ENCODE data around the gene PRR22. TPM values are rescaled to one million over a fixed set of nuclear protein-coding genes. Genes with fewer than 3 reads are reported as not detected.
"Not testable (repeated sequence)": the region's sequence is repeated elsewhere in the genome, so short reads cannot be mapped to it uniquely, and the experiment has no call there.

The PRR22 gene
- total RNA-seq, 1 experiment from 2014 or later: 5.6 TPM

DNA sequence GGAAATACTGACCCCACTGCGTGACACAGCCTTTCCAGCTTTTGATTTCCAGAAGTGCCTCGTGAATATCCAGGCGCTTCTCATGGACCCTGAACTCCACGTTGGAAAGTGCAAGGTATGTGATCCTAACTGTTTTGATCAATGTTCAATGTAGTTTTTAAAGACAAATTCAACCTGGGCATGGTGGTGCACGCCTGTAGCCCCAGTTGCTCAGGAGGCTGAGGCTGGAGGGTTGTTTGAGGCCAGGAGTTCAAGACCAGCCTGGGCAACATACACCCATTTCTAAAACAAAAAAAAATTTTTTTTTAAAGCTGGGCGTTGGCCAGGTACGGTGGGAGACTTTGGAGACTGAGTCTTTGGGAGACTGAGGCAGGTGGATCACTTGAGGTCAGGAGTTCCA is 32.8 kb downstream of the PRR22 start:
- no peaks in the 10 kb centered on the region for H3F3A ChIP-seq (ENCODE audit: low read length, unreplicated experiment)
- H3K27ac ChIP-seq (ENCODE audit: low read length): no peak overlapping the region
- BruUV-seq (replicated peaks): no TSS peak
- no peak for TF ChIP-seq CTCF (conservative IDR thresholded peaks at IDR 0.05; ENCODE audit: low read depth, low read length)
- no peak for TF ChIP-seq EZH2phosphoT487 (IDR thresholded peaks at IDR 0.05; ENCODE audit: borderline replicate concordance, low read length)
- TF ChIP-seq EZH2 (IDR thresholded peaks at IDR 0.05; ENCODE audit: low read length, unreplicated experiment): no peak
- H3K9ac ChIP-seq (ENCODE audit: low read length): no peak overlapping the region
- H3K4me2 ChIP-seq (ENCODE audit: low read length): no peak overlapping the region
- CTCF ChIA-PET: no interaction called here
- H3K4me1 ChIP-seq (ENCODE audit: insufficient read depth, low read length): no peaks in the 10 kb centered on the region
- no peaks in the 10 kb centered on the region for H3K36me3 ChIP-seq (ENCODE audit: low read depth, low read length)
- no peak overlapping the region for H2AFZ ChIP-seq (ENCODE audit: low read length)
- no peaks in the 10 kb centered on the region for H4K20me1 ChIP-seq (ENCODE audit: low read length)
- H3K9me3 ChIP-seq (ENCODE audit: low read length): no peaks in the 10 kb centered on the region
- H3K79me2 ChIP-seq (ENCODE audit: low read length): no peaks in the 10 kb centered on the region
- no peak overlapping the region for H3K4me3 ChIP-seq (ENCODE audit: low read length)
- no peak for DNase-seq
- POLR2A ChIA-PET (ENCODE audit: unreplicated experiment): no interaction called here
- intact Hi-C loops (cut with micrococcal nuclease): no loop called here
- H3K27me3 ChIP-seq (ENCODE audit: low read length): no peaks in the 10 kb centered on the region
- ATAC-seq: no peak
- no peaks in the 10 kb centered on the region for H3K9me2 ChIP-seq (replicated peaks; ENCODE audit: low read length)

GRCh38 chr19:5749505-5749904 is 35.0 kb downstream of the PRR22 start:
- no peak for TF ChIP-seq CTCF (conservative IDR thresholded peaks at IDR 0.05; ENCODE audit: low read depth, low read length)
- no peak for TF ChIP-seq EZH2 (IDR thresholded peaks at IDR 0.05; ENCODE audit: low read length, unreplicated experiment)
- no peak for TF ChIP-seq EZH2phosphoT487 (IDR thresholded peaks at IDR 0.05; ENCODE audit: borderline replicate concordance, low read length)
- POLR2A ChIA-PET (ENCODE audit: unreplicated experiment): no interaction called here
- no peaks in the 10 kb centered on the region for H3K4me1 ChIP-seq (ENCODE audit: insufficient read depth, low read length)
- H3K27ac ChIP-seq (ENCODE audit: low read length): no peak overlapping the region
- BruUV-seq (replicated peaks): no TSS peak
- H3K9ac ChIP-seq (ENCODE audit: low read length): no peak overlapping the region
- H3K4me3 ChIP-seq (ENCODE audit: low read length): no peak overlapping the region
- no peaks in the 10 kb centered on the region for H3K36me3 ChIP-seq (ENCODE audit: low read depth, low read length)
- H3F3A ChIP-seq (ENCODE audit: low read length, unreplicated experiment): no peaks in the 10 kb centered on the region
- DNase-seq (no peak), ATAC-seq (no peak)
- no peaks in the 10 kb centered on the region for H4K20me1 ChIP-seq (ENCODE audit: low read length)
- no peaks in the 10 kb centered on the region for H3K9me3 ChIP-seq (ENCODE audit: low read length)
- H2AFZ ChIP-seq (ENCODE audit: low read length): no peak overlapping the region
- H3K79me2 ChIP-seq (ENCODE audit: low read length): no peaks in the 10 kb centered on the region
- CTCF ChIA-PET: no interaction called here
- H3K4me2 ChIP-seq (ENCODE audit: low read length): no peak overlapping the region
- intact Hi-C loops (cut with micrococcal nuclease): no loop called here
- no peaks in the 10 kb centered on the region for H3K9me2 ChIP-seq (replicated peaks; ENCODE audit: low read length)
- no peaks in the 10 kb centered on the region for H3K27me3 ChIP-seq (ENCODE audit: low read length)

DNA sequence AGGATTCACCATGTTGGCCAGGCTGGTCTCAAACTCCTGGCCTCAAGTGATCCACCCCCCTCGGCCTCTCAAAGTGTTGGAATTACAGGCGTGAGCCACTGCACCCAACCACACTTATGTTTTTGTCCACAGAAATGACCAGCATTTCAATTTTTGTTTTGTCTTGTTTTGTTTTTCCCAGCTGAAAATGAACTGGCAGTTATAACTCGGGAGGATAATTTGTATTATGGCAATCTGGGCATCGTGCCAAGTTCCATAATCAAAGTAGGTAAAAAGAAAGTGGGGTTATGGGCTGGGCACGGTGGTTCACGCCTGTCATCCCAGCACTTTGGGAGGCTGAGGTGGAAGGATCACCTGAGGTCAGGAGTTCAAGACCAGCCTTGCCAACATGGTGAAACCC is 35.6 kb downstream of the PRR22 start:
- H3K4me3 ChIP-seq (ENCODE audit: low read length); DNase-seq; H4K20me1 ChIP-seq (ENCODE audit: low read length); BruUV-seq (replicated peaks); POLR2A ChIA-PET (ENCODE audit: unreplicated experiment); intact Hi-C loops (cut with micrococcal nuclease); H3K4me1 ChIP-seq (ENCODE audit: insufficient read depth, low read length); H2AFZ ChIP-seq (ENCODE audit: low read length); H3K79me2 ChIP-seq (ENCODE audit: low read length); H3K4me2 ChIP-seq (ENCODE audit: low read length); H3F3A ChIP-seq (ENCODE audit: low read length, unreplicated experiment); H3K9me3 ChIP-seq (ENCODE audit: low read length); H3K27me3 ChIP-seq (ENCODE audit: low read length); H3K9ac ChIP-seq (ENCODE audit: low read length); H3K9me2 ChIP-seq (replicated peaks; ENCODE audit: low read length); H3K27ac ChIP-seq (ENCODE audit: low read length); ATAC-seq; H3K36me3 ChIP-seq (ENCODE audit: low read depth, low read length); CTCF ChIA-PET: not testable (repeated sequence)

DNA sequence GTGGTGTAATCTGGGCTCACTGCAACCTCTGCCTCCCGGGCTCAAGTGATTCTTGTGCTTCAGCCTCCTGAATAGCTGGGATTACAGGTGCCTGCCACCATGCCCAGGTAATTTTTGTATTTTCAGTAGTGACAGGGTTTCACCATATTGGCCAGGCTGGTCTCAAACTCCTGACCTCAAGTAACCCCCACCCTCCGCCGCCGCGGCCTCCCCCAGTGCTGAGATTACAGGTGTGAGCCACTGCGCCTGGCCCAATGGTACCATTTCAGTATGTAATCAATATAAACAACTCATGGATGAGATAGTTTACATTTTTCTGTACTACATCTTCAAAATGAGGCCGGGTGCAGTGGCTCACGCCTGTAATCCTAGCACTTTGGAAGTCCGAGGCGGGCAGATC is 39.5 kb downstream of the PRR22 start:
- H3K9me3 ChIP-seq (ENCODE audit: low read length); H3K27ac ChIP-seq (ENCODE audit: low read length); H3K27me3 ChIP-seq (ENCODE audit: low read length); H3K4me2 ChIP-seq (ENCODE audit: low read length); DNase-seq; H3K4me3 ChIP-seq (ENCODE audit: low read length); H3K4me1 ChIP-seq (ENCODE audit: insufficient read depth, low read length); H3K36me3 ChIP-seq (ENCODE audit: low read depth, low read length); H3K9me2 ChIP-seq (replicated peaks; ENCODE audit: low read length); intact Hi-C loops (cut with micrococcal nuclease); H2AFZ ChIP-seq (ENCODE audit: low read length); H3K79me2 ChIP-seq (ENCODE audit: low read length); BruUV-seq (replicated peaks); ATAC-seq; H3K9ac ChIP-seq (ENCODE audit: low read length); H4K20me1 ChIP-seq (ENCODE audit: low read length); CTCF ChIA-PET; POLR2A ChIA-PET (ENCODE audit: unreplicated experiment); H3F3A ChIP-seq (ENCODE audit: low read length, unreplicated experiment): not testable (repeated sequence)
